A549 treated with AZD9567 at 1 μM for 4 hours (cell line): Measurements from ENCODE around the gene OPTC. TPM values are rescaled to one million over a fixed set of nuclear protein-coding genes. Genes with fewer than 3 reads are reported as not detected.

Source experiments
- total RNA-seq: library from RNA; stranded (reverse); fragments of 200-300 nt; extraction: Qiagen RNA extraction; gene quantifications from 5 replicates; pipeline ENCODE4 v1.2.3, GENCODE V29; 2022; ENCODE audit not compliant: insufficient read depth

The OPTC gene, protein sequence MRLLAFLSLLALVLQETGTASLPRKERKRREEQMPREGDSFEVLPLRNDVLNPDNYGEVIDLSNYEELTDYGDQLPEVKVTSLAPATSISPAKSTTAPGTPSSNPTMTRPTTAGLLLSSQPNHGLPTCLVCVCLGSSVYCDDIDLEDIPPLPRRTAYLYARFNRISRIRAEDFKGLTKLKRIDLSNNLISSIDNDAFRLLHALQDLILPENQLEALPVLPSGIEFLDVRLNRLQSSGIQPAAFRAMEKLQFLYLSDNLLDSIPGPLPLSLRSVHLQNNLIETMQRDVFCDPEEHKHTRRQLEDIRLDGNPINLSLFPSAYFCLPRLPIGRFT
- not detected in 5 replicates for total RNA-seq

GRCh38 chr1:203493901-203494300 lies at the start of gene OPTC:
OPTC (plus strand) TSS chr1:203494153; CDS start chr1:203496006, 1,853 bp downstream.

DNA sequence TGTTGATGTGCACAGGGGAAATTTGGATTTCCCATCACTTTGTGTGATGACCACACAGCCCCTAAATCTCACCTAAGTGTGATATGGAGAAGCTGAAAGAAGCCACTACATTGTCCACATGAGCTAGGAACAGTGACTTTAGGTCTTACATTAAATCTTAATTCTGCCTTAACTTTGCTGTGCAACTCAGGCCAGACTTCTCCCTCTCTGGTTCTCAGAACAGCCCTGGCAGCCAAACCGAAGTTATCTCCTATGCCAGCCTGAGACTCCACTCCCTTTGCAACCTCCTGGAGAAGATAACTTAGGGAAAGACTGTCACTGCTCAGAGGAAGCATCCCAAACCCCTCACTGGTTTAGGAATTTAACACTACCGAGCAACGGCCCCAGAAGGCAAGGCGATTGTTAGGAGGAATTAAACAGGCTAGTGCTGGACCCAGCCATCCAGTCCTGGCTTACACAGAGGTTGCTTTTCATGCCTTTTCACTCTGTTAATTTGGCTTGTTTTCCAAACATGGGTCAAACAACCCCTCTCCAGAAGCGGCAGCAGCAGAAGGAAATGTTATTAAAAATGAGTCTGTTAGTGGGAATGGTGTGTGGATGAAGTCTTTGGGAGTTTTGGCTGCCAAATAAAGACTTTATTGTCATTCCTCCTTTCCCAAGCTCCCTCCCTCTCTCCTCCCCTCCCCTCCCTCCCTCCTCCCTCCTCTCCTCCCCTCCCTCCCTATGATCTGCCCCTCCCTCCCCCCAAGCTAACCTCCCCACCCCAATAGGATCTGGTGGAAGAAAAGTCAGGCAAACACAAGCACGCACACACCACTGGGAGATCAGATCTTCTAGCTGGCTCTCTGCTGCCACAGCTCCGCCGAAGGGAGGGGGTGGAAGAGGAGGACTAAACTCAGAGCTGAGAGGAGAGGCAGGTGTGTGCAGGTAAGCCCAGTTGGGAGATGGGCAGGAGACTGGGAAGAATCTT lies 18.7 kb upstream of the OPTC start, which contains the start of gene PRELP:
PRELP (plus strand) TSS at position 795 of the 970 bp plus-strand sequence. CDS start 7,379 bp downstream, outside the sequence.

Other genes with a start within 250 kb of the OPTC start
- gene BTG2, start 188.6 kb upstream of the OPTC start, total RNA-seq = 11.0 to 19.0 TPM (median 17.0 TPM) in 5 replicates
- gene FMOD, start 143.0 kb upstream of the OPTC start, total RNA-seq = 0.02 to 0.11 TPM in 2 of 5 replicates, not detected in the others
- 0.01 TPM in 1 of 5 replicates, not detected in the others for gene PRELP, start 18.3 kb upstream of the OPTC start, total RNA-seq
- 11.7 to 19.5 TPM (median 15.5 TPM) in 5 replicates for gene ATP2B4, start 132.7 kb downstream of the OPTC start, total RNA-seq